Measurements from ENCODE around the gene IGF2BP2. TPM values are rescaled to one million over a fixed set of nuclear protein-coding genes. Genes with fewer than 3 reads are reported as not detected.

The IGF2BP2 gene
- total RNA-seq, 2 donors from 2014 or later: 11.0 to 19.2 TPM

DNA sequence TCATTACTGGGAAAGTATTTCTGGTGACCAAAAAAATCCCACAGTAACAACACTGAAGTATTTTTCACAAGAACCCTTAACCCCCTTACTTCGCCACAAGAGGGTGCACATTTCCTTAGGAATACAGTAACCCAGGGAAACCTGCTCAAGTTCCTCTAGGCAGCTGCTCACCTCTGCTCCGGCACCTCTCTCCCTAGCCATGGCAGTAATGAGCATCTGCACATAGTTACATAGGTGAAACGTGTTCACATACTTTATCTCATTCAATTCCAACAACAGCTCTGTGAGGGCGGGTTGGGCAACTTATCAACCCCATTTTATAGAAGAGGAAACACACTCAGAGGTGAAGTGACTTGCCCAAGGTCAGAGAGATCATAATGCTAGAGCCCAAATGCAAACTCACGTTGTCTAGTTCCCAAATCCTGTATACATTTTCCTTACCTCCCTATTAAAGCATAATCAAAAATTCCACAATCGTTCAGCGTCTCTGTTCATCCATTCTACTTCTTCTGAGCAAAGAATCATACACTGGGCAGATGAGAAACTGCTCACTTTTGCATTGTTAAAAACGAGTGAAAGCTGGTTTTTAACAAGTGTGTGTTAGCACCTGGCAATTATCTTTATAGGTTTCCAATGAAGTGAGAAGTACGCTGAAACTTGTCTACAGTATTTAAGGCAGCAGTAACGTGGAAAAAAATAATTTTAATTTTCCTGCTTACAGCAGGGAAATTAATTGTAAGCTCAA is 90.7 kb downstream of the IGF2BP2 start:
- TF ChIP-seq, protein P1, sequence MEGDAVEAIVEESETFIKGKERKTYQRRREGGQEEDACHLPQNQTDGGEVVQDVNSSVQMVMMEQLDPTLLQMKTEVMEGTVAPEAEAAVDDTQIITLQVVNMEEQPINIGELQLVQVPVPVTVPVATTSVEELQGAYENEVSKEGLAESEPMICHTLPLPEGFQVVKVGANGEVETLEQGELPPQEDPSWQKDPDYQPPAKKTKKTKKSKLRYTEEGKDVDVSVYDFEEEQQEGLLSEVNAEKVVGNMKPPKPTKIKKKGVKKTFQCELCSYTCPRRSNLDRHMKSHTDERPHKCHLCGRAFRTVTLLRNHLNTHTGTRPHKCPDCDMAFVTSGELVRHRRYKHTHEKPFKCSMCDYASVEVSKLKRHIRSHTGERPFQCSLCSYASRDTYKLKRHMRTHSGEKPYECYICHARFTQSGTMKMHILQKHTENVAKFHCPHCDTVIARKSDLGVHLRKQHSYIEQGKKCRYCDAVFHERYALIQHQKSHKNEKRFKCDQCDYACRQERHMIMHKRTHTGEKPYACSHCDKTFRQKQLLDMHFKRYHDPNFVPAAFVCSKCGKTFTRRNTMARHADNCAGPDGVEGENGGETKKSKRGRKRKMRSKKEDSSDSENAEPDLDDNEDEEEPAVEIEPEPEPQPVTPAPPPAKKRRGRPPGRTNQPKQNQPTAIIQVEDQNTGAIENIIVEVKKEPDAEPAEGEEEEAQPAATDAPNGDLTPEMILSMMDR (IDR thresholded peaks at IDR 0.05): peak in 1 of 2 donors; percentile 64
- Histone ChIP-seq H3K4me1 (no peaks in the 10 kb centered on the region), H3K4me3 (no peak overlapping the region), H3K27ac (no peak overlapping the region), H3K9me3 (no peaks in the 10 kb centered on the region), H3K27me3 (no peaks in the 10 kb centered on the region), H3K36me3 (no peaks in the 10 kb centered on the region)
- no peak for DNase-seq (ENCODE audit: low spot score)

DNA sequence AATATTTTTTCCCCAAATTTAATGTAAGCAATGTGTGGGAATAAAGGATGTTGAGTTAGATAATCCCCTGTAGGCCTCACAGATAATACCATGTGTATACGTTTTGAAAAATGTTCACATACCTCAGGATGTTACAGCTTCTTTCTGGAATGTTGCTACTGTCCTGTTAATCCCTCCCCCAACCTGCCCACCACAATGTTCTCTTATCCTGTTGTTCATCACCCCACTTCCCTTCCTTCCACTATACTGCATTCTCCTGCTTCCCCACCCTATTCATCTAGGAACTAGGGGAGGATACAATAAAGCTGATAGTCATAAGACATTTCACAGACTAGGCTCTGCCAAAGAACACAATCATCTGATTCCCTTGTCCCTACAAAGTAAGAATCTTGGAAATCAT is 92.1 kb downstream of the IGF2BP2 start:
- TF ChIP-seq, protein P1 (IDR thresholded peaks at IDR 0.05): no peak
- no peaks in the 10 kb centered on the region for H3K9me3 ChIP-seq
- no peaks in the 10 kb centered on the region for H3K36me3 ChIP-seq
- DNase-seq (ENCODE audit: low spot score): no peak
- no peaks in the 10 kb centered on the region for H3K27me3 ChIP-seq
- no peak overlapping the region for H3K27ac ChIP-seq
- no peaks in the 10 kb centered on the region for H3K4me1 ChIP-seq
- no peak overlapping the region for H3K4me3 ChIP-seq

DNA sequence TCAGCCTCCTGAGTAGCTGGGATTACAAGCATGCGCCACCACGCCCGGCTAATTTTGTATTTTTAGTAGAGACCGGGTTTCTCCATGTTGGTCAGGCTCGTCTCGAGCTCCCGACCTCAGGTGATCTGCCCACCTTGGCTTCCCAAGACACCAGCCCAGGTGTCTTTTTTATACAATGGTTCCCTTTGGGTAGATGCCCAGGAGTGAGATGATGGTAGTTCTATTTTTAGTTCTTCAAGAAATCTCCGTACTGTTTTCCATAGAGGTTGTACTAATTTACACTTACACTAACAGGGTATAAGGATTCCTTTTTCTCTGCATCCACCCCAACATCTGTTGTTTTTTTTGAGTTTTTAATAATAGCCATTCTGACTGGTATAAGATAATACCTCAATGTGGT is 94.3 kb downstream of the IGF2BP2 start:
- no peaks in the 10 kb centered on the region for H3K9me3 ChIP-seq
- DNase-seq (ENCODE audit: low spot score): no peak
- no peaks in the 10 kb centered on the region for H3K36me3 ChIP-seq
- no peaks in the 10 kb centered on the region for H3K4me1 ChIP-seq
- no peaks in the 10 kb centered on the region for H3K27me3 ChIP-seq
- H3K4me3 ChIP-seq: no peak overlapping the region
- no peak overlapping the region for H3K27ac ChIP-seq
- TF ChIP-seq, protein P1 (IDR thresholded peaks at IDR 0.05): no peak

DNA sequence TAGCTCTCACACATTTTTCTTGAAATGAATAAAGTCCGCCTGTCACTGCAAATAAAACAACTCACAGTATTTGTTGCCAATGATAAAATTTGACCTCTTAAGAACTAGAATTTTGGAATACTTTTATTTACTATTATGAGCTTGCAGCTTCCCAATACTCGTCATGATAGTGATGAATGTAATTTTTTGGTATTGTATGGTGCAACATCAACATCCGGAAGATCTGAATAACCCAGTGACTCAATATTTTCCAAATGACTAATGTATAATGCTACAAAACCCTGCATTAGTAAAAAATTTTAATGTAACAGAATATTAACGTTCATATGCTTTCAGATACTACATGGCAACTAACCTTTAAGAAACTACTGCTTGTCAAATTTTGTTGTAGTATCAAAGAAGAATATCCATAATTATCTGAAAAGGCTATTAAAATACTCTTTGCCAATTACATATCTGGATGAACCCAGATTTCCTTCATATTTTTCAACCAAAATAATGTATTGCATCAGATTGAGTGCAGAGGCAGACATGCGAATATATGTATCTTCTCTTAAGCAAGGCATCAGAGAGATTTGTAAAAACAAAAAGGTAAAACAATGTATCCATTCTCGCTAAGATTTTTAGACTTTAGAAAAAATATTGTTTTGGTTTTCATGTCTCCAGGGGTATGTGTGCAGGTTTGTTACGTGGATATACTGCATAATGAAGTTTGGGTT is 95.3 kb downstream of the IGF2BP2 start:
- Histone ChIP-seq H3K36me3 (no peaks in the 10 kb centered on the region), H3K27me3 (no peaks in the 10 kb centered on the region), H3K27ac (no peak overlapping the region), H3K9me3 (no peaks in the 10 kb centered on the region), H3K4me1 (no peaks in the 10 kb centered on the region), H3K4me3 (no peak overlapping the region)
- TF ChIP-seq, protein P1 (IDR thresholded peaks at IDR 0.05): no peak
- DNase-seq (ENCODE audit: low spot score): no peak

DNA sequence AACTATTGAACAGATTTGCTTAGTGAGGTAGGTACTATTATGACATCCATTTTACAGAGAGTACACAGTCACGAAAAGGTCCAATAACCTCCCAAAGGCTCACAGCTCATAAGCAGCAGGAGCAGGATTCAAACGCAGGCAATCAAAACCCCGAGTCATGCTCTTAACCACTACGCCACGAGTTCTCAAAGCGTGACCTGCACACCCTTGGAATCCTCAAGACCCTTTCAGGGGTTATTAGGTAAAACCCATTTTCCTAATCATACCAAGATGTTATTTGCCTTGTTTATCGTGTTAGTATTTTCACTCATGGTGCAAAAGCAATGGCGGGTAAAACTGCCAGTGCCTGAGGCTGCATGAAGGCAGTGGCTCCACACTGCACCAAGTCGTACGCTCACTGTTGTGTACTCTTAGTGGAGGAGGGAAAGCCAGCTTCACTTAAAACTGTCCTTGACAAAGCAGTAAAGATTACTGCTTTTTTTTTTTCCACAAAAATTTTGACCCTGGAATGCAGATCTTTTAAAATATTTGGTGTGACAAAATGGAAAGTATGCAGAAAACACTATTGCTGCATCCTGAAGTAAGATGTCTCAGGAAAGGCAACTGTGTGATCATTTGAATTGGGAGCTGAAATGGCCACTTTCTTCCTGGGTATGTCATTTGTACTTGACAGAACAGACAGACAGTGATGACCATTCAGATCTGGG is 96.1 kb downstream of the IGF2BP2 start:
- no peak for DNase-seq (ENCODE audit: low spot score)
- Histone ChIP-seq H3K27ac (no peak overlapping the region), H3K4me1 (no peaks in the 10 kb centered on the region), H3K9me3 (no peaks in the 10 kb centered on the region), H3K36me3 (no peaks in the 10 kb centered on the region), H3K4me3 (no peak overlapping the region), H3K27me3 (no peaks in the 10 kb centered on the region)
- TF ChIP-seq, protein P1 (IDR thresholded peaks at IDR 0.05): no peak
